ENCODE results near the gene GYS2.
"Not testable (repeated sequence)": the region's sequence is repeated elsewhere in the genome, so short reads cannot be mapped to it uniquely, and the experiment has no call there.

The GYS2 gene

GRCh38 chr12:21604245-21605101 lies at the start of gene GYS2:
TSS of gene GYS2 (minus strand) at chr12:21604847. CDS start at chr12:21604592, 255 bp downstream.
- DNase-seq (ENCODE audit: low spot score) = no peak

DNA sequence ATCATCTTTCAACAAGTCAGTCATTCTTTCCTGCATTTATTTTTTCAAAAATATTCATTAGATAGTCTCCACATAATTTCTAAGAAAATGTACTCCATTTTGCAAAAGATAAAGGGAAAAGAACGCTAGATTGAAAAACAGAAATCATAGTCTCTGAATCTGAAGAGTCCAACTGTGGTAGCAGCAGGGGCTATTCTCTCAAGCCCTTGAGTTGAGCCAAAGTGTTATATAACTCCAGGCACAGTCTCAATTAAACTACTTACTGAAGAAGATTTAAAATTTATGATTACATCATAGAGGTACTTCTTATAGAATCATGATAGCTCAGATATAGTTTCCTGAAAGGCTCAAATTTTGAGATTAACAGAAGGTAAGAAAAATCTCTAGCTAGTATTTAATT lies 47.2 kb upstream of the GYS2 start:
- no peak for DNase-seq (ENCODE audit: low spot score)

GRCh38 chr12:21650997-21651396 lies 46.4 kb upstream of the GYS2 start:
- DNase-seq (ENCODE audit: low spot score) = no peak

DNA sequence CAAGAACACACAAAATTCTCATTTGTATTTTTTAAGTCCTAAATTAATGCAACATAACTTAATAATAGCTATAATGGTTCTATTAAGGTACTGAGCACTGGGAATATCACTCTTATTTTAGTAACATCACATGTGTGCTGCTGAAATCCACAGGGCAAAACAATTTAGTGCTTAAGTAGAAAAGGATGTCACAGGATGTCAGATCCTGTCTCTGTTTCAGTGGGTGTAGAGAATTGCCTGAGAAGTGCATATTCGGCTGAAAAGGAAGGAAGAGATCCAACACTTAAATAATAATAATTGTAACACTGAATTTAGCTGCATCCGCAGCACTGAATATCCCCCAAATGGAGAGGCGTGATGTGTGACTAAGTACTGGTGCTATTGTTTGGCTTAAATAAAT lies 44.4 kb upstream of the GYS2 start:
- no peak for DNase-seq (ENCODE audit: low spot score)

- no peak for DNase-seq (ENCODE audit: low spot score)
These were observed 43.7 kb upstream of the GYS2 start for GRCh38 chr12:21648378-21648777.

- DNase-seq (ENCODE audit: low spot score) = no peak
These were observed 42.5 kb upstream of the GYS2 start for GRCh38 chr12:21647179-21647578.

DNA sequence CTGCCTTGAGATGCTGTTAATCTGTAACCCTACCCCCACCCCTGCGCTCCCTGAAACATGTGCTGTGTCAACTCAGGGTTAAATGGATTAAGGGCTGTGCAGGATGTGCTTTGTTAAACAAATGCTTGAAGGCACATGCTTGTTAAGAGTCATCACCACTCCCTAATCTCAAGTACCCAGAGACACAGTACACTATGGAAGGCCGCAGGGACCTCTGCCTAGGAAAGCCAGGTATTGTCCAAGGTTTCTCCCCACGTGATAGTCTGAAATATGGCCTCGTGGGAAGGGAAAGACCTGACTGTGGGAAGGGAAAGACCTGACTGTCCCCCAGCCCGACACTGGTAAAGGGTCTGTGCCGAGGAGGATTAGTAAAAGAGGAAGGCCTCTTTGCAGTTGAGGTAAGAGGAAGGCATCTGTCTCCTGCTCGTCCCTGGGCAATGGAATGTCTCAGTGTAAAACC lies 40.4 kb upstream of the GYS2 start:
- not testable (repeated sequence) for DNase-seq (ENCODE audit: low spot score)

DNA sequence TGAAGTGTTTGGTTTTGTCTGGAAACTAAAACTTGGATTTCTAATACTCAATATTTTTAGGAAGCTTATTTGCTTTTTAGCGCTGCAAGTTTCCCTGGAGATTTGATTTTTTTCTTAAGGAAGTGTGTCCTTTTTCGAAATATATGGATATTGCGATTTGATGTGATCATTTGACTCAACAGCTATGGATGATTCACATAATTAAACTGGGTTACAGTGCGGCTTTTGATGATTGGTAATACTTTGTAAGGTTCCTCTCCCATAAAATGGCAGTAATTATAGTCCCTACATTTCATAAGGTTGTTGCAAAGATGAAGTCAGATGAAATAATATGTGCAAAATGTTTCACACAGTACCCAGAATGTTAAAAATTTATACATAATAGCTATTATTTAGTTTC lies 39.9 kb upstream of the GYS2 start:
- no peak for DNase-seq (ENCODE audit: low spot score)

GRCh38 chr12:21643758-21644157 lies 39.1 kb upstream of the GYS2 start:
- no peak for DNase-seq (ENCODE audit: low spot score)

DNA sequence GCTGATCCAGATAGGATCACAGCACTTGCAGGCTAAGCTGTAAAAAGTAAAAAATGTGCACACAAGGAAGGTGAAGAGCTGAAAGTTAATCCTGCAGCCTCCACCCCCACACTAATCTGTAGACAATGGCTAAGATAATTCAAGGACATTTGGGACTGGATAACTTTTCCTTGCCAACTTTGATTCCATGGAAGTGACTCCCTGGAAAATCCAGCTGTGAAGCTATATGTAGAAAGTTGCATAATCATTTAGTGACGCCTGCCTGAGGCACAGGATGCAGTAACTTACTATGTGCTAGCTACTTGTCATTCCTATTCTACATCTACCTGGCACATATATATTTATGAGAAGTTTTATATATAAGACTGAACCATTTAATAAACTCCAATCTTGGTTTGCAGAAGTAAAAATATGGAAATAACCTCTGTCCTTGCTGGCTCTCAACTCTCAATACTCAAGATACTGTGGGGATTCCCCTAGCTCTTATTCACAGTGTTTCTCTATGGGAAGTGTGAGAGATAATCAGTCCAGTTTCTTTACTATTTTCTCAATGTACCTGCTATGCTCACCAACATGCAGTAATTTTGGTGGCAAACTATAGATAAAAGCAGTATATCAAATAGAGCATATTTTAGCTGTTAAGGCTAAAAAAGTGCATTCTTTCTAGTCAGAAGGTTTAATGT lies 38.2 kb upstream of the GYS2 start:
- no peak for DNase-seq (ENCODE audit: low spot score)

- DNase-seq (ENCODE audit: low spot score) = no peak
These were observed 33.6 kb upstream of the GYS2 start for GRCh38 chr12:21638054-21638891.

GRCh38 chr12:21634245-21634644 lies 29.6 kb upstream of the GYS2 start:
- DNase-seq (ENCODE audit: low spot score) = no peak

DNA sequence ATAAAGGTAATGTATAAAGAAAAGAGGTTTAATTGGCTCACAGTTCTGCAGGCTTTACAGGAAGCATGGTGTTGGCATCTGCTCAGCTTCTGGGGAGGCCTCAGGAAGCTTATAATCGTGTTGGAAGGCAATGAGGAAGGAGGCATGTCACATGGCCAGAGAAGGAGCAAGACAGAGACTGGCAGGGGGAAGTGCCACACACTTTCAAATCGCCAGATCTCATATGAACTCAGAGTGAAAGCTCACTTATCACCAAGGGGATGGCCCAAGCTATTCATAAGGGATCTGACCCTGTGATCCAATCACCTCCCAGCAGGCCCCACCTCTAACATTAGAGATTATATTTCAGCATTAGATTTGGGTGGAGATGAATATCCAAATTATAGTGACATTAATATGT lies 26.7 kb upstream of the GYS2 start:
- no peak for DNase-seq (ENCODE audit: low spot score)

DNA sequence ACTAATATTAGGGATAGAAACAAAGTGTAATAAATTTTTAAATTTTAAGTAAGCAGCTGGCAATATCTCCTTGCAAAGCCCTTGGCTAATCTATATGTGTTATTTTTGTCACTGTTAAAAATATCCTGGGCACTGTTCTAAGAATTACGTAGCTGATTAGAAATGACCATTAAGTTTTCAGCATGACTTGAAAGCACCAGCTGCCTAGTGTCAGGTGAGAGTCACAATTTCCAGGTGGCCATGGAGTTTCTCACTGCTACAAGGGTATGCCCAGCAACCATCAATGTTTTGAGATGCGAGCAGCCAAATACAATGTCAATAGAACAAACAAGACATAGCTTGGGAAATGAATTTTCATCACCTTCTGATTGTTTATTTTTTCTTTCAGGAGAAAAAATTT lies 23.3 kb upstream of the GYS2 start:
- DNase-seq (ENCODE audit: low spot score) = no peak

DNA sequence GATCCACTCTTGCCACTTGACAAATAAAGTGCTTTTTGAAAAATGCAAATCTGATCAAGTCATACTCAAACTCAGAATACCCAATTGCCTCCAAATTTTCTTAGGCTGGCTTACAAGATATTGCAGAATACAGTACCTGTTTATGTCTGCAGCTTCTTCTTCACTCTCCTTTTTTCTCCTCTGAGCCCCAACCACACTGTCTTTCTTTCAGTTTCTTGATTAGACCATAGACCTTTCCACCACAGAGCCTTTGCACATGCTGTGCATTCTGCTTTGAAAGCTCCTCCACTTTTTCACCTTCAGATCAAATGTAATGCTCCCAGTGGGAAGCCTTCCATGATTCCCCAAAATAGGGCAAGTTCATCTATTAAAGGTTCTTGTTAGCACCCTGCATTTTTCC lies 13.9 kb upstream of the GYS2 start:
- no peak for DNase-seq (ENCODE audit: low spot score)

GRCh38 chr12:21617030-21617429 lies 12.4 kb upstream of the GYS2 start:
- no peak for DNase-seq (ENCODE audit: low spot score)

GRCh38 chr12:21615431-21615830 lies 10.8 kb upstream of the GYS2 start:
- DNase-seq (ENCODE audit: low spot score) = peak; percentile 52

DNA sequence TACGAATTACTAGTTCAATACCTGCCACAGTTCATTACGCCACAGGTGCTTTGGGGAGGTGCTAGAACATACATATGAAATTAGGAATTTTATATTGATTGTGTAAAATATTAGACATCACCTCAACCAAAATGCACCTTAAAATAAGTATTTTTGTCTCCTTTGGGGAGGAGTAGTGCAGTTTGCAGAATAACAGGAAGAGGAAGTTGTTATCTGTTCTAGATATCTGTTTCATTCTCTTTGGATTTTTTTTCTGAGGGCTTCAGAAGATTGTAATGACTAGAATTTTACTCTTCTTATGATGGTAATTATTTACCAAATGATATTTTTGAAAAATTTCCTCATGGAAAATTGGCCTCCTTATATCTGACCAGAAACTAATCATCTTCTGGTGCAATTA lies 9.9 kb upstream of the GYS2 start:
- peak; percentile 40 for DNase-seq (ENCODE audit: low spot score)

DNA sequence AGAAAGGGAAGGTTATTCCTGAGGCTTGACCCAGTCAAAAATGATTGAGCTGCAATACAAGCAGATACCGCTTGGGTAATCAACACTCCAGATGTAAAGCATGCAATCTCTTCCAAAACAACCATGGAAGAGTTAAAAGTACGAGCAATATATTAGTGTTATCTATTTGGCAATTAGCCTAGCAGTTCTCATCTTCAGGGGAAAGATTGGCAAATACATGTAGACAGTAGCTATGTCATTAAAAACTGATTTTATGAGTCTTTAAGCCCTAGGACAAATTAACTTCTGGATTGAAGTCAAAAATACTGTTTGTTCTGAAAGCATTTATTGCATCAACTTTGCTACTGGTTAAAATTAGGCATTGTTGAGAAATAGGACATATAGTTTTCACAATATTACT lies 9.3 kb upstream of the GYS2 start:
- DNase-seq (ENCODE audit: low spot score) = no peak

DNA sequence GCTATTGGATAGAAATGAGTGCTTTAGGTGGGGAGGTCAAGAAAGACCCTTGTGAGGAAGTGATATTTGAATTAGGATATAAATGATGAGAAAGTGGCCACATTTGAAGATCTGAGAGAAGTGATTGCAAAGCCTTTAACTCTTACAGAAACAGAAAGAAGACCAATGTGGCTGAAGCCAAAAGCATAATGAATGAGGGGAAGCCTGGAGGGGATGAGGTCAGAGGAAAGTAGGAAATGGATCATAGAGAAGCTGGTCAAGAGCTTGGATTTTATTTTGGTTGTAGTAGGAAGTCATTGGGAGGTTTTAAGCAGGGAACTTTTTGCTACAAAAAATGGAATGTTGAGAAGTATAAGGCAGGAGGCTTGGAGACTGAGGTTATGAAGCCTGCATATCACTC lies 3.5 kb upstream of the GYS2 start:
- no peak for DNase-seq (ENCODE audit: low spot score)

GRCh38 chr12:21607701-21608100 lies 3.1 kb upstream of the GYS2 start:
- peak; percentile 39 for DNase-seq (ENCODE audit: low spot score)

- no peak for DNase-seq (ENCODE audit: low spot score)
These were observed 1.5 kb upstream of the GYS2 start for GRCh38 chr12:21606175-21606574.

DNA sequence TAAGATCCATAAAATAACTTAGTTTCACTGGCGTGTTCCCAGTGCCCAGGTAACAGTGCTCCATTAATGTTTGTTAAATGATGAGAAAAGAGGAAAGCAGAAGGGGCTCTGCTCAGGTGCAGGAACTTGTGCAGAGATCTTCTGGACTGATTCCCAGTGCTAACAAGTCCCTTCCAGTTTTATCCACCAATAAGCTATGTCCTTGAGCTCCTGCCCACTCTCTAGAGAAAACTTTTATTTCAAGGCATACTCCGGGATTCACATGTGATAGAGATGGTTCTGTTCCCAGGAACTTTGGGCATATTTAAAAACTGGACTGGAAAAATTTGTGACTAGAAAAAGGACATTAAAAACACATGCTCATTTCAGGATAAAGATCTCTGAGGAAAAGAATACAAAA lies 1.9 kb downstream of the GYS2 start:
- DNase-seq (ENCODE audit: low spot score) = no peak
